Loucy (cell line): ENCODE results near the gene TTC39B.

ENCODE experiments used
- H2AFZ ChIP-seq: fragments of 200-600 bp; sonication (generic); 2 replicates; pipeline ENCODE4 v1.6.0; 2016; ENCODE audit warnings: antibody characterized with exemption, mild to moderate bottlenecking, low read length, moderate library complexity
- H3F3A ChIP-seq: fragments of 200-600 bp; 2 replicates; pipeline ENCODE4 v1.6.0; 2016; ENCODE audit warnings: antibody characterized with exemption, low read depth, mild to moderate bottlenecking
- H3K27me3 ChIP-seq: fragments of 200-600 bp; sonication (generic); 2 replicates; pipeline ENCODE4 v1.6.1; 2014; ENCODE audit warnings: low read length, mild to moderate bottlenecking; ENCODE audit not compliant: insufficient read depth, poor library complexity, severe bottlenecking
- H3K36me3 ChIP-seq: fragments of 200-600 bp; sonication (generic); 2 replicates; pipeline ENCODE4 v1.6.1; 2016; ENCODE audit warnings: low read length; ENCODE audit not compliant: insufficient read depth
- H3K4me1 ChIP-seq: fragments of 200-600 bp; sonication (generic); 2 replicates; pipeline ENCODE4 v1.5.1; 2014; ENCODE audit warnings: low read length, mild to moderate bottlenecking; ENCODE audit not compliant: insufficient read depth, poor library complexity, severe bottlenecking
- H3K4me2 ChIP-seq: fragments of 200-600 bp; sonication (generic); 2 replicates; pipeline ENCODE4 v1.6.0; 2014; ENCODE audit warnings: antibody characterized with exemption, low read length, low read depth, mild to moderate bottlenecking; ENCODE audit not compliant: poor library complexity, severe bottlenecking
- H3K4me3 ChIP-seq: fragments of 200-600 bp; sonication (generic); 2 replicates; pipeline ENCODE4 v1.5.1; 2014; ENCODE audit warnings: low read length, mild to moderate bottlenecking, mixed read lengths; ENCODE audit not compliant: poor library complexity, severe bottlenecking
- H3K79me2 ChIP-seq: fragments of 200-600 bp; sonication (generic); 2 replicates; pipeline ENCODE4 v1.6.1; 2014; ENCODE audit warnings: low read length; ENCODE audit not compliant: insufficient read depth
- H3K9ac ChIP-seq: fragments of 200-600 bp; sonication (generic); 2 replicates; pipeline ENCODE4 v1.6.0; 2014; ENCODE audit warnings: mild to moderate bottlenecking, low read depth, low read length, moderate library complexity; ENCODE audit not compliant: poor library complexity, severe bottlenecking
- H3K9me2 ChIP-seq: fragments of 200-600 bp; sonication (generic); replicated peaks from 2 replicates; pipeline ENCODE4 v1.6.1; 2016; ENCODE audit warnings: low read depth, low read length, mixed read lengths
- H3K9me3 ChIP-seq: fragments of 200-600 bp; sonication (generic); 2 replicates; pipeline ENCODE4 v1.6.1; 2014; ENCODE audit warnings: mild to moderate bottlenecking, antibody characterized with exemption, low read length, low read depth; ENCODE audit not compliant: insufficient read depth
- H4K20me1 ChIP-seq: fragments of 200-600 bp; sonication (generic); 2 replicates; pipeline ENCODE4 v1.6.0; 2014; ENCODE audit warnings: antibody characterized with exemption, low read length, mild to moderate bottlenecking; ENCODE audit not compliant: insufficient read depth, poor library complexity, severe bottlenecking
- EZH2phosphoT487 ChIP-seq: fragments of 200-600 bp; IDR thresholded peaks from 2 replicates; pipeline ENCODE4 v1.6.1; 2018; ENCODE audit warnings: antibody characterized with exemption, mild to moderate bottlenecking, moderate library complexity, borderline replicate concordance
- TF ChIP-seq, protein P1 (sequence below): fragments of 200-600 bp; sonication (generic); conservative IDR thresholded peaks from 2 replicates; pipeline ENCODE4 v1.5.1; 2014; ENCODE audit warnings: mild to moderate bottlenecking, antibody characterized with exemption, low read length

TTC39B gene

DNA sequence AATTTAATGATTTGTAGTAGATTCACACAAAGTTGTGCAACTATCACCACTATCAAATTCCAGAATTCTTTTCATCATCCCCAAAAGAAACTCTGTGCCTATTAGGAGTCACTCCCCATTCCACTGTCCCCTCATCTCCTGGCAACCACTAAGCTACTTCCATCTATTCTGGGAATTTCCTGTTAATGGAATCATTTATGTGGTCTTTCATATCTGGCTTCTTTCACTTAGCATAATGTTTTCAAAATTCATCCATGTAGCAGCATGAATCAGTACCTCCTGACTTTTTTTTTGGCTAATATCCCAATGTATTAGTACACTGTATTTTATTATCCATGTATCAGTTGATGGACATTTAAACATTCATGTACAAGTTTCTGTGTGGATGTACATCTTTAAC is 157.6 kb downstream of the TTC39B start:
- Histone ChIP-seq H4K20me1 (no peaks in the 10 kb centered on the region), H3K9me3 (no peaks in the 10 kb centered on the region)

DNA sequence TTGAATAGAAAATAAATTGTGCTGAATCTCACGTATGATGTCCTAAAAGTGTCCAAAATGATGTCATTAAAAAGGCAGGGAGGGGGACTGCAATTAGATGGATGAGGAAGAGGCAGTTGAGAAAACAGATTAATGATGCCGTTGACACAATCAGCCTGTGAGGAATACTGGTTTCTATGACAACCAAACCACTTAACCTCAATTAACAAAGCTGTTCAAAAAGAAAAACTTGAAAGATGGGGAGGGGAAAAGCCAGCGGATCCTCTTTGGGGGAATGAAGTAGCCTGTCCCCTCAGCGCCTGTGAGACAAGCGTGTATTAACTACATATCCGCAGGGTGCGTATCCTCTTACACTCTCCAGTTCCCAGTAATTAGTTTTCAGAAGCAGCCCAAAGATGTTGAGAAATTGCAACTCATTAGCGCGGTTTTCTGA is 160.7 kb downstream of the TTC39B start:
- Histone ChIP-seq H3K9ac (no peak overlapping the region), H2AFZ (no peak overlapping the region), H3K4me2 (no peak overlapping the region), H3F3A (no peaks in the 10 kb centered on the region), H3K27me3 (no peaks in the 10 kb centered on the region), H3K9me2 (no peaks in the 10 kb centered on the region), H3K79me2 (no peaks in the 10 kb centered on the region), H3K4me3 (no peak overlapping the region), H3K36me3 (no peaks in the 10 kb centered on the region), H3K9me3 (no peaks in the 10 kb centered on the region), H3K4me1 (peaks cover 17% of the 10 kb centered on the region), H4K20me1 (no peaks in the 10 kb centered on the region)
- TF ChIP-seq, protein P1, sequence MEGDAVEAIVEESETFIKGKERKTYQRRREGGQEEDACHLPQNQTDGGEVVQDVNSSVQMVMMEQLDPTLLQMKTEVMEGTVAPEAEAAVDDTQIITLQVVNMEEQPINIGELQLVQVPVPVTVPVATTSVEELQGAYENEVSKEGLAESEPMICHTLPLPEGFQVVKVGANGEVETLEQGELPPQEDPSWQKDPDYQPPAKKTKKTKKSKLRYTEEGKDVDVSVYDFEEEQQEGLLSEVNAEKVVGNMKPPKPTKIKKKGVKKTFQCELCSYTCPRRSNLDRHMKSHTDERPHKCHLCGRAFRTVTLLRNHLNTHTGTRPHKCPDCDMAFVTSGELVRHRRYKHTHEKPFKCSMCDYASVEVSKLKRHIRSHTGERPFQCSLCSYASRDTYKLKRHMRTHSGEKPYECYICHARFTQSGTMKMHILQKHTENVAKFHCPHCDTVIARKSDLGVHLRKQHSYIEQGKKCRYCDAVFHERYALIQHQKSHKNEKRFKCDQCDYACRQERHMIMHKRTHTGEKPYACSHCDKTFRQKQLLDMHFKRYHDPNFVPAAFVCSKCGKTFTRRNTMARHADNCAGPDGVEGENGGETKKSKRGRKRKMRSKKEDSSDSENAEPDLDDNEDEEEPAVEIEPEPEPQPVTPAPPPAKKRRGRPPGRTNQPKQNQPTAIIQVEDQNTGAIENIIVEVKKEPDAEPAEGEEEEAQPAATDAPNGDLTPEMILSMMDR, result no peak
- no peak for TF ChIP-seq EZH2phosphoT487

More for the DNA sequence above, 157.6 kb downstream of the TTC39B start:
- H3K36me3 ChIP-seq, result no peaks in the 10 kb centered on the region
- no peak for TF ChIP-seq EZH2phosphoT487
- TF ChIP-seq, protein P1, result no peak
- H3K27me3 ChIP-seq, result no peaks in the 10 kb centered on the region
- H3K4me3 ChIP-seq, result no peak overlapping the region
- peaks cover 7% of the 10 kb centered on the region for H3K4me1 ChIP-seq
- H3K79me2 ChIP-seq, result no peaks in the 10 kb centered on the region
- H2AFZ ChIP-seq, result no peak overlapping the region
- no peaks in the 10 kb centered on the region for H3F3A ChIP-seq
- H3K4me2 ChIP-seq, result no peak overlapping the region
- H3K9me2 ChIP-seq, result no peaks in the 10 kb centered on the region
- H3K9ac ChIP-seq, result no peak overlapping the region

GRCh38 chr9:15144622-15145061 is 162.4 kb downstream of the TTC39B start:
- H3K36me3 ChIP-seq, result no peaks in the 10 kb centered on the region
- no peaks in the 10 kb centered on the region for H4K20me1 ChIP-seq
- H3K79me2 ChIP-seq, result no peaks in the 10 kb centered on the region
- no peaks in the 10 kb centered on the region for H3K9me2 ChIP-seq
- TF ChIP-seq EZH2phosphoT487, result no peak
- TF ChIP-seq, protein P1, result no peak
- H3K27me3 ChIP-seq, result no peaks in the 10 kb centered on the region
- H3K9me3 ChIP-seq, result no peaks in the 10 kb centered on the region
- no peak overlapping the region for H2AFZ ChIP-seq
- H3K4me1 ChIP-seq, result peaks cover 10% of the 10 kb centered on the region
- H3K4me3 ChIP-seq, result no peak overlapping the region
- no peak overlapping the region for H3K4me2 ChIP-seq
- H3F3A ChIP-seq, result no peaks in the 10 kb centered on the region
- H3K9ac ChIP-seq, result no peak overlapping the region
